Right atrium auricular region (tissue), 2 donors: Measurements from ENCODE around the gene NEBL. TPM values are rescaled to one million over a fixed set of nuclear protein-coding genes. Genes with fewer than 3 reads are reported as not detected.

Experiments used
- DNase-seq: peaks from one replicate; pipeline ENCODE4 v3.0.0-alpha.2; 2019; ENCODE audit warnings: low spot score
- H3K27ac ChIP-seq, 2 donors: fragments of 200-600 bp; sonication (generic); 1 replicate in 1 of 2; 2 replicates in 1 of 2; pipeline ENCODE4 v1.5.1; 2016 to 2019
- H3K27me3 ChIP-seq, 2 donors: fragments of 200-600 bp; sonication (generic); one replicate each; pipeline versions ENCODE4 v1.5.1 to v1.6.0; 2017 to 2019
- H3K36me3 ChIP-seq: fragments of 200-600 bp; sonication (generic); one replicate; pipeline ENCODE4 v1.5.1; 2016
- H3K4me1 ChIP-seq, 2 donors: fragments of 200-600 bp; sonication (generic); one replicate each; pipeline versions ENCODE4 v1.5.1 to v1.6.0; 2017 to 2019
- H3K4me3 ChIP-seq, 2 donors: fragments of 200-600 bp; sonication (generic); 1 replicate in 1 of 2; 2 replicates in 1 of 2; pipeline ENCODE4 v1.5.1; 2017 to 2019; ENCODE audit warnings: mild to moderate bottlenecking in 1 of 2, moderate library complexity in 1 of 2
- H3K9me3 ChIP-seq, 2 donors: fragments of 200-600 bp; sonication (generic); one replicate each; pipeline ENCODE4 v1.5.1; 2019
- total RNA-seq, 2 donors: library from RNA; depleted of rRNA; stranded (reverse); fragments of >200 nt; gene quantifications; one replicate each; pipeline ENCODE4 v1.1.0, GENCODE V29; 2016
- TF ChIP-seq, protein P1 (sequence below), 2 donors: fragments of 200-600 bp; sonication (generic); IDR thresholded peaks; one replicate each; pipeline ENCODE4 v1.5.1; 2019; ENCODE audit warnings: antibody characterized with exemption in 2 of 2

The NEBL gene
- total RNA-seq, 2 donors from 2014 or later = 304 to 550 TPM

DNA sequence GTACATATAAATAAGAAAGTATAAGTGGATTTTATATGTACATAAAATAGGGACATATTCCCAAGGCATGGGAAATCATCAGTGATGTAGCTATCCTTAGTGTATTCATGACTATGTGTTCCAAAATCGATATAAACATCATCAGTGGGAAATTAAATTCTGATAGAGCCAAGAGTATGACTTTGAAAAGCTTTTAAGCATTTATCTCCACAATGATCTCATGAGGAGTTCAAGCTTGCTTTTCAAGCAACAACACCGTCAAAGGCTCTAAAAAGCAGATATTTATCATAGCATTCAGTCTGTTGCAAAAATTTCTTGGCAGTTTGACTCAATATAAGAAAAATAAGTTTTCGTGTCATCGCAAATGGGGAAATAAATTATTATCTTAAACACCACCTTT is 14.5 kb upstream of the NEBL start:
- Histone ChIP-seq H3K4me3 (no peak overlapping the region), H3K27me3 (no peaks in the 10 kb centered on the region), H3K27ac (no peak overlapping the region), H3K9me3 (no peaks in the 10 kb centered on the region), H3K4me1 (no peaks in the 10 kb centered on the region), H3K36me3 (no peaks in the 10 kb centered on the region)
- DNase-seq = no peak
- TF ChIP-seq, protein P1, sequence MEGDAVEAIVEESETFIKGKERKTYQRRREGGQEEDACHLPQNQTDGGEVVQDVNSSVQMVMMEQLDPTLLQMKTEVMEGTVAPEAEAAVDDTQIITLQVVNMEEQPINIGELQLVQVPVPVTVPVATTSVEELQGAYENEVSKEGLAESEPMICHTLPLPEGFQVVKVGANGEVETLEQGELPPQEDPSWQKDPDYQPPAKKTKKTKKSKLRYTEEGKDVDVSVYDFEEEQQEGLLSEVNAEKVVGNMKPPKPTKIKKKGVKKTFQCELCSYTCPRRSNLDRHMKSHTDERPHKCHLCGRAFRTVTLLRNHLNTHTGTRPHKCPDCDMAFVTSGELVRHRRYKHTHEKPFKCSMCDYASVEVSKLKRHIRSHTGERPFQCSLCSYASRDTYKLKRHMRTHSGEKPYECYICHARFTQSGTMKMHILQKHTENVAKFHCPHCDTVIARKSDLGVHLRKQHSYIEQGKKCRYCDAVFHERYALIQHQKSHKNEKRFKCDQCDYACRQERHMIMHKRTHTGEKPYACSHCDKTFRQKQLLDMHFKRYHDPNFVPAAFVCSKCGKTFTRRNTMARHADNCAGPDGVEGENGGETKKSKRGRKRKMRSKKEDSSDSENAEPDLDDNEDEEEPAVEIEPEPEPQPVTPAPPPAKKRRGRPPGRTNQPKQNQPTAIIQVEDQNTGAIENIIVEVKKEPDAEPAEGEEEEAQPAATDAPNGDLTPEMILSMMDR (IDR thresholded peaks at IDR 0.05) = no peak

DNA sequence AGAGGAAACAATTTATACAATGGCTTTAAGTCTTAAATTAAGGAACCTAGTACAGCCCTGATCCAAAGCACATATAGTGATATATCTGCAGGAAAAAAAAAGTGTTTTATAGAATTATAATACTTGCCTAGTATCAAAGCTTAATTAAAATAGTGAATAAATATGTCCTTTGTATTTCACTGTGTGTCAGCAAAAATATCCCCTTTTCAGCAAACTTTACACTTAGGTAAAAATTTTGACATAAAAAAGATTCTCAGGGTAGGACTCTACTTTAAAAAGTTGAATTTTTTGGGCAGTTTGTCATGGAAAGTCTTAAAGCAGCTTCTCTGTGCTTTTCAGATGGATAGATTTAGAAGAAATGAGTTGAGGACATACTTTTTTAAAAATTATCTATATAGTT is 12.7 kb upstream of the NEBL start:
- Histone ChIP-seq H3K4me1 (no peaks in the 10 kb centered on the region), H3K27ac (no peak overlapping the region), H3K36me3 (no peaks in the 10 kb centered on the region), H3K4me3 (no peak overlapping the region), H3K9me3 (no peaks in the 10 kb centered on the region), H3K27me3 (no peaks in the 10 kb centered on the region)
- DNase-seq = no peak
- TF ChIP-seq, protein P1 (IDR thresholded peaks at IDR 0.05) = no peak

DNA sequence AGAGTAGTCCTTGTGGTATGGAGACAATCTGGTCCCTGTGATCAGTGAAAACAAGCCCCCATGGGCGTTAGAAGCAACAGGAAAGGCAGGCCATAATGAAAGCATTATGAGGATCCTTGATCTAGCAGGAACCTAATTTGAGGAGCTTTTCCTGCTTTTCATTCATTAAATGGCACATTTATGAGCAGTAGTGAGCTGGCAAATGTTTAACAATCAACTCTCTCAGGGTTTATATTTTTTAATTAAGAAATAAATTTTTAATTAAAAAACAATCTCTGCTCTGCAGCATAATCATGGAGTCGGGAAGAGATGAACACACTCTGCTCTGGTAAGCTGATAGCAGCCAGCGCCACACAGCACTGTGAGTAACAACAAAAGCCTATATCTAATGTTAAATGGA is 11.3 kb upstream of the NEBL start:
- TF ChIP-seq, protein P1 (IDR thresholded peaks at IDR 0.05) = no peak
- H3K36me3 ChIP-seq = no peaks in the 10 kb centered on the region
- no peak overlapping the region for H3K4me3 ChIP-seq
- no peak for DNase-seq
- H3K9me3 ChIP-seq = no peaks in the 10 kb centered on the region
- no peak overlapping the region for H3K27ac ChIP-seq
- no peaks in the 10 kb centered on the region for H3K27me3 ChIP-seq
- no peaks in the 10 kb centered on the region for H3K4me1 ChIP-seq

DNA sequence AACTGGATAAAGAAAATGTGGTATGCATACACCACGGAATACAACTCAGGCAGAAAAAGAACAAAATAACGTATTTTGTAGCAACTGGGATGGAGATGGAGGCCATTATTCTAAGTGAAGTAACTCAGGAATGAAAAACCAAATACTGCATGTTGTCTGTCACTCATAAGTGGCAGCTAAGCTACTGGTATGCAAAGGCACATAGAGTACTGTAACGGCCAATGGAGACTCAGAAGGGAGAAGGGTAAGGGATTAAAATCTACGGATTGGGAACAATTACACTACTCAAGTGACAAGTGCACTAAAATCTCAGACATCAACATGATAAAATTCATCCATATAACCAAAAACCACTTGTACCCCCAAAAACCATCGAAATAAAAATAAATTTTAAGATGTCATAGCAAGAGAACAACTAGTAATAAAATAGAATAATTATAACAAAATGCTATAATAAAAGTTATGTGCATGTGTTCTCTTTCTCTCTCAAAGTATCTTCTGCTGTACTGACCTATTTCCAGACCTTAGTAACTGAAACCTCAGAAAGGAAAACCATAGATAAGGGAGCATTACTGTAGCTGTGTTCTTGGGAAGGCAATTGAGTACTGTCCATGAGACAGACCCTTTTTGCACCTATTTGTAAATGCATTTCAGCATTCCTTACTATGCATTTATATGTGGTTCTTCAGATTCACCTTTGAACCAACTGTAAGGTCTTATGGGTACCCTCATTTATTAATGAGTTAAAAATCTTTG is 6.7 kb upstream of the NEBL start:
- no peaks in the 10 kb centered on the region for H3K9me3 ChIP-seq
- H3K27me3 ChIP-seq = no peaks in the 10 kb centered on the region
- H3K36me3 ChIP-seq = no peaks in the 10 kb centered on the region
- no peak overlapping the region for H3K4me3 ChIP-seq
- no peak for DNase-seq
- no peaks in the 10 kb centered on the region for H3K4me1 ChIP-seq
- TF ChIP-seq, protein P1 (IDR thresholded peaks at IDR 0.05) = no peak
- peak overlapping the region in 1 of 2 donors; percentile 6 for H3K27ac ChIP-seq

DNA sequence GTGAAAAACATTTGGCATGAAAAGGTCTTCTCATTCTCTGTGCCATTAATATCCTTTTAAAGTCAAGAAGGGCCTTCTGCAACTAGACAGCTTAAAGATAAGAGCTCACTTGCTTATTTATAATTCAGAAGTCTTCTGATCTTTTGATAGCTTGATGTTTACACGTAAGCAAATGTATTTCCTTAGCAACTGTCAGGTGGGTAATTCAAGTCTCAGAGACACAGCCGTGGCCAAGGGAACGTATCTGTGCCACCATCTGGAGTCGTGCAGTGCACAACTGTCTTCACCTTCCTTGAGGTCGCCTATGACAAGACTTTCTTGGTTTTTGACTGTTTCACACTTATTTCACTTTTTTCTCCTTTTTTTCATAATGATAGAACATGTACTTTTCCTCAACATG is 4.0 kb upstream of the NEBL start:
- TF ChIP-seq, protein P1 (IDR thresholded peaks at IDR 0.05) = no peak
- Histone ChIP-seq H3K27me3 (no peaks in the 10 kb centered on the region), H3K9me3 (no peaks in the 10 kb centered on the region), H3K27ac (no peak overlapping the region), H3K36me3 (no peaks in the 10 kb centered on the region), H3K4me1 (no peaks in the 10 kb centered on the region), H3K4me3 (no peak overlapping the region)
- DNase-seq = no peak
